Stimulated activated CD4-positive, alpha-beta T cell treated with anti-CD3 and anti-CD28 coated beads, Interleukin-2, amount 100 ng/mL, for 48 hours (primary cell): Measurements from ENCODE around the gene GPR31.
A peak's percentile ranks its signal among the peaks of the same experiment; 100 is the strongest.

Experiments used
- DNase-seq, 2 donors: peaks; one replicate each; pipeline ENCODE4 v3.0.0-alpha.2; 2020

The GPR31 gene

DNA sequence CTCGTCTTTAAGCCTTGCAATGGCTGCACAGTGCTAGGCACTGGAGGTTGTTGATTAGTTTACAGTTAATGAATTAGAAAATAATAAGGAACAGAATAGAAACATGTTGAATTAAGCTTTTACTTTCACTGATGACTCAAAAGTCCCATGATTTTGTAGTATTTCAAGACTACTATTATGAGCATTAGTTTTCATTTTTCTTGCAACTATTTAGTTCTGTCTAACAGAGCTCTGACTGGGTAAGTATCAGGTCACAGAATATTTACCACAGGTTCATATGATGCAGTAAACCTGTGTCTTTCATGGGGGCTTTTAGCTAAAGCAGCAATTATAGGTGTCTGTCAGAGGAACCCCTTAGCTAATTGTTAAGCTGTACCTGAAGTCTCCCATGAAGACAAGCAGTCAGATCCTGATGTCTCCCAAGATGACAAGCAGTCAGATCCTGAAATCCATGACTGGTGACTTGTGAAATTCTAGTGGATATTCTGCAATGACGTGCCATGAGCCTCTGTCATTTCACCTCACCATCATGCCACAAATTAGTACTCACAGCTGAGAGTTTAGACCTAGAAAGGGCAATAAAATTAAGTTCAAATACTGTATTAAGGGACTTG, 8.2 kb upstream of the GPR31 start:
- DNase-seq: no peak

DNA sequence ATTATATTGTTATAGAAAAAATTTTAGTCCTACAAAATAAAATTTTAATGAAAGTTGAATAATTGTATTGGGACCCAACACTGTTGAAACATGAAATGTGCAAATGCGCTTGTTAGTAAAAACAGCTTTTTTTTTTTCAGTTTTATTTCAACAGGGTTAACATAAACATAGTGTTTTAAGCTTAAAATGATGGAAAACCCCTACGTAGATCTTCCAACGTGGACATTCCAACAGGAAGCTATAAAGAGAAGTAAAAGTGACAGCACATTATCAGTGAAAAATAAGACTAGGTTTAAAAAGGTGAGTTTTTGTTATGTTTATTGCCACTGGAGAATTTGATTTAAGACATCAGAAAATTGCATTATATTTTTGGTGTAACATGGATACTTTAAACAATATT, 6.5 kb upstream of the GPR31 start:
- DNase-seq: no peak

DNA sequence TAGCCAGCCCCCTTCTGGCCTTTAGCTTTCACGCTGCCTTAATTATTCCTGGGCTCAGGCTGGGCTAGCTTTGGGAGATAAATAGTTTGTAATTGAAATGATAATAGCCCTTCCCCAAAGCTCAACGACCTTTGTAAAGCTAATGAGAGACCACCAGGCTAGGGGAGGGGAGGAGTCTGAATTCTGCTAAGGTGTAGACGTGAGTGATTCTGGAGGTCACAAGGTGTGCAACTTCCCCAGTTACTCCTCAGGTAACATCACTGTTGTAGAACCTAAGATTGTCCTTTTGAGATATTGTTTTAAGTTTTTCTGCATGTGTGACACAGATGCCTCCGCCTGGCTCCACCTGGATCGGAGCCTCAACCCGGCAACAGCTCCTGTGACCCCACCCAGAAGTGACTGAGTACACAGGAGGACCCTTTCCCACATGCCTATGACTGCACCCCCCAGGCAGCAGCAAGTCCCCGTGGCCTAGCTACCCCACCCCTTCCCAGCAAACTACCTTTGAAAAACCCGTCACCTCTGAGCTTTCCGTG, 5.8 kb upstream of the GPR31 start:
- no peak for DNase-seq

DNA sequence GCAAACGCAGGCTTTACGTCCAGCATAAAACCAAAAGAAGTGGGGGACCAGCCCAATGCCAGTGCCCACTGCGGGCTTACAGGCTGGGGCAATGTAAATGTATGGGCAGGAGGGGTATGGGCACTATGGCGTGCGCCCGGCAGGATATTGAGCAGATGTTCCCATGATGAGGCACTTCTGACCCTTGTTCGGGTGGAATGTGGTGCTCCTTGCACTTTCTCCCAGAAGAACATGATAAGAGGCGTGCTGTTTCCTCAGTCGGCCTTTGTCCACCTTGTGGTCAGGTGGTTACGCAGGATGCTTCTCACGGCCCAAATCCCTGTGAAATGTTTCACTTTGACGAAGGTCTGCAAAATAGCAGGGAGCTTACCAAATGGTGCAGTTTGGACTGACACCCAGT, 4.8 kb upstream of the GPR31 start:
- DNase-seq: no peak

DNA sequence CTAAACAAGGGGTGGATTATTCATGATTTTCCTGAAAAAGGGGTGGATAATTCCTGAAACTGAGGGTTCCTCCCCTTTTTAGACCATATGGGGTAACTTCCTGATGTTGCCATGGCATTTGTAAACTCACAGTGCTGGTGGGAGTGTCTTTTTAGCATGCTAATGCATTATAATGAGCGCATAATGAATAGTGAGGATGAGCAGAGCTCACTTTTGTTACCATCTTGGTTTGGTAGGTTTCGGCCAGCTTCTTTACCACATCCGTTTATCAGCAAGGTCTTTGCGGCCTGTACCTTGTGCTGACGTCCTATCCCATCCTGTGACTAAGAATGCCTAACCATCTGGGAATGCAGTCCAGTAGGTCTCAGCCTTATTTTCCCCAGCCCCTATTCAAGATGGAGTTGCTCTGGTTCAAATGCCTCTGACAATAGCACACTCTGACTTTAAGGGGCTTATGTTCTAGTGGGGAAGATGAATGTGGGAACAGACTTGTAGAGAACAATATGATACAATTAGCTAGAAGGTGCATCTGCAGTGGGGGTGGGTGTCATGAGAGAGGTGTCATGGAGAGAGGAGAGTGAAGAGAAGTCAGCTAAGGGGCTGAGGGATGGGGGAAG, 4.2 kb upstream of the GPR31 start:
- DNase-seq: no peak

DNA sequence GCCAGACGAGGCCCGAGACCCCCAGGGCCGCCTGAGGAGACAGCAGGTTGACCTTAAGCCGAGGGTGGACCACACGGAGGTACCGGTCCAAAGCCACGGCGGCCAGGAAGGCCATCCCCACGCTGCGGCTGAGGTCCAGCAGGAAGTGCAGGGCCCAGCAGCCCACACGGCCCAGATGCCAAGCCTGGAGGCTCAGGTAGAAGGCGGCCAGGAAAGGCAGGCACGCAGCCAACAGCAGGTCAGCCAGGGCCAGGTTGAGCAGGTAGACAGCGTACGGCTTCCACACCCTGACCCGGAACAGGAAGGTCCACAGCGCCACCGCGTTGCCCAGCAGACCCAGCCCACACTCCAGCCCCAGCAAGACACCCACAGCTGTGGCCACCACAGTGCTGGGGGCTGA, 366 bp downstream of the GPR31 start:
- DNase-seq: no peak

DNA sequence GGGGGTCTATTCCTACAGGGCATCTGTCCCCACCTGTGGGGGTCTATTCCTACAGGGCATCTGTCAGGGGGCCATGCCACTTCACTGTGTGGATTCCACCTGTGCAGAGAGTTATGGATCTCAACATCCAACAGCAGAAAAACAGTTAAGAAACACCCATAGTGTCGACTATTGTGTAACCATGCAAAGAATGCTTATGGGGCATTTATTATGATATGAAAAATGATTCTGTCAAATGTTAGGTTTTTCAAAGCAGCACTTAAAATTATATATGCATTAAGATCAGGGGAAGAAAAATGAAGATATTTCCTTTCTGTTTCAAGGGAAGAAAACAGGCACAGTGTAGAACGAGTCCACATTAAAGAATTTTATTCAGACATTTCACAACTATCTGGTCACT, 2.9 kb downstream of the GPR31 start:
- DNase-seq: no peak

DNA sequence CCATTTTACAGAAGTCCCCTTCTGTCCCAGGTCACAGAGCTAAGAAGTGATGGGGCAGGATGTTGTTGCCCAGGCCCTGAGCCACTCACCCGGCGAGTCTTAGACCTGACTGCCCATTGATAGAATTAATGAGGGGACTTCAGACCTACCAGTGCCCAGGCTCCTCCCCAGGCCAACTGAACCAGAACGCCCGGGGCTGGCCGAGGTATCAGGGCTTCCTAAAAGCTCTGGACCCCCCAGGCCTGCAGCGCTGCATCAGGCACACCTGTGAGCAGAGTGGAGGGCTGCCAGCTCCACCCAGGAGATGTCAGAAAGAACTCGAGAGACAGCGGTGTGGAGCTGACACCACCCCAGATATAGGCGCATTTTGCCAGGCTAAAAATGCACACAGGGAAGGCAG, 3.5 kb downstream of the GPR31 start:
- no peak for DNase-seq

DNA sequence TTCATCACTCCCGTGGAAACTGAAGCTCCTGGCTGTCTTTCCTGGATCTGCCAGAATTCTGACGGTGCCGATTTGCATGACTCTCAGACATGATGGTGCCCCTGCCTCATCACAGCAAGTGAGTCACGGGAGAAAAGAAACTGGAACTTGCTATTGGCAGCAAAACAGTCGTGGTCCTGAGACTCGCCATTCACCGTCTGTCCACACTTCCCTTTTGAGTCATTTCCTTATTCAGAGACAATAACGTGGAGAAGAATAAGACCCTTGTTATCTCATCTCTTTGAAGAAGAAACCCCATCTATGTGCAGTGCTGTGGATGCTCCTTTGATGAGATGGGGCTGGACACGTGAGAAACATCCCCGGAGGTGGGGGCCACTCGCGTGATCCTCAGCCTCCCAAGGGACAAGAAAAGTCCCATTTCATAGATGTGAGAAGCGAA, 4.2 kb downstream of the GPR31 start:
- DNase-seq: no peak

DNA sequence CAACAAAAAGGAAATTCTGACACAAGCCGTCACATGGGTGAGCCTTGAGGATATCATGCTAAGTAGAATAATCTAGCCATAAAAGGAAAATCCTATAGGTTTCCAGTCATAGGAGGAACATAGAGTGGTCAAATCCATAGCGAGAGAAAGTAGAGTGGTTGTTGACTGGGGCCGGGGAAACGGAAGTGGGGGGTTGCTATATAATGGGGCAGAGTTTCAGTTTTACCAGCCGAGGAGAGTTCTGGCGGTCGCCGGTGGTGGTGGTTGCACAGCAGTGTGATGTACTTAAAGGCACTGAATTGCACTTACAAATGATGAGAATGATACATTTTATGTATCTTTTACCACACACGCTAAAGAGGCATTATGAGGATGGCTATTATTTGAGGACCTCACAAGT, 4.9 kb downstream of the GPR31 start:
- no peak for DNase-seq

DNA sequence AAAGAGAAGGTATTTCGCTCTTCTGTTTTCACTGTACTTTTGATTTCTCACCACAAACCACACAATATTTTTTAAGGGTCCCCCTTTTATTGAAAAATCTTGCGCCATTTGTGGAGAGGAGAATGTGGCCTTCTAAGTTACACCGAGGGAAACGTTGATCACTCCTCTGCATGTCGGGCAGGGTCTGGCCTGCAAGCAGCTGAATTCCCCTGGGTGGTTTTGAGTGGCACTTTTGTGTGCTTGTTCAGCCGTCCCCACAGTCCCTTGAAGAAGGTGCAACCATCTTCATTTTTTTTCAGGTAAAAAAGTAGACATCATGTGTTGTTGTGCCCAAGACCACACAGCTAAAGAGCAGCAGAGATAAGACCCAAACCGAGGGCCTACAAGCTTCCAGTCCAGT, 6.1 kb downstream of the GPR31 start:
- no peak for DNase-seq

DNA sequence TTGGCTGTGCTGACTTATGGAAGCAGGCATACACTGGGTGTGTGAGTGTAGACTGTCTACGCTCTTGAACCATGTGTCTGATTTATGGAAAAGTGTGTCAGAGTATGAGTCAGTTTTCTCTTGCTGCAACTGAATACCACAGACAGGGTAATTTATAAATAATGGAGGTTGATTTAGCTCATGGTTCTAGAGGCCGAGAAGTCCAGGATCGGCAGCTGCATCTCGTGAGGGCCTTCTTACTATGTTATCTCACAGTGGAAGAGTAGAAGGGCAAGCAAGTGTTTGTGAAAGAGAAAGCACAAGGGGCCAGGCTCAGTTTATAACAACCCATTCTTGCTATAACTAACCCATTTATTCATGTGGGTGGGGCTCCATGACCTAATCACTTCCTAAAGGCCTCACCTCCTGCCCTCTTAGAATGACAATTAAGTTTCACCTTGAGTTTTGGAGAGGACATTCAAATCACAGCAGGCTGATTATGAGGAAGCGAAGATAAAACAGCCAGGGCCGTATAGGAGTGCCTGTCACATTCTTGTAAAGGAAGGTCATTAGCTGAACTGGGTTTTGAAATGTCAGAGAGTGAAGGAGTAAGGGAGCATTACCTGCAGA, 6.7 kb downstream of the GPR31 start:
- DNase-seq: no peak

DNA sequence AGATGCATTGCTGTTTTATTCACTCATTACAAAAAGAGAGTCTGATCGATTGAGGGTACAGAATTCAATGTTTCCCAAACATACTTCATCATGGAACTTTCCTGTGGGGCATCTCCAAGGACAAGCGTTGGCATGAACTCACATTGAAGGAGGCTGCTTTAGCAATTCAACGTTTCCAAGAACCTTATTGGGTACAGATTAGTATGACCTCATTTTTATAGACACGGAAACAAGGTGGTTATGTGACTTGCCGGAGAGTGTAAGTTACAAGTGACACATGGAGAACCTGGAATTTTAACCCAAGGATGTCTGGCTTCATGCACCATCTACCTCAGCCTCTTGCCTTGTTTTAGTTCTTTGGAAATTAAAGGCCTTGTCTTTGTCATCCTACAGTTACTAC, 8.8 kb downstream of the GPR31 start:
- DNase-seq: no peak

DNA sequence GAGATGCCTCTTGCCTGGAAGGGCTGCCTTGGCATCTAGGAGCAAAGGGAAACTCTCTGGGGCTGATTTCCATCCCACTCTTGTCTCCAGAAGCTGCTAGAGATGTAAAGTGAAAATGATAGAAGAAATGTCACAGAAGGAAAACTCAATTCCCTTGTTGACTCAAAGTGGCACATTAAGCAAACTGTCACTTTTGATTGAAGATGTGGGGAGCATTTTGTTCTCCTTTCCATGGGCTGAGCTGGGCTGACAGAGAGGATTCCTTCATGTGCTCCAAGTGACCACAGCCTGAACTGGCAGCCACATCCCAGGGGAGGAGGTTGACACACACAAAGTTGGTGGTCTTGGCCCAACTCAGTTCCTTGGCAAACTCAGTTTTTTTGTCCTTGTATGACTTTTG, 9.8 kb downstream of the GPR31 start:
- DNase-seq: no peak

DNA sequence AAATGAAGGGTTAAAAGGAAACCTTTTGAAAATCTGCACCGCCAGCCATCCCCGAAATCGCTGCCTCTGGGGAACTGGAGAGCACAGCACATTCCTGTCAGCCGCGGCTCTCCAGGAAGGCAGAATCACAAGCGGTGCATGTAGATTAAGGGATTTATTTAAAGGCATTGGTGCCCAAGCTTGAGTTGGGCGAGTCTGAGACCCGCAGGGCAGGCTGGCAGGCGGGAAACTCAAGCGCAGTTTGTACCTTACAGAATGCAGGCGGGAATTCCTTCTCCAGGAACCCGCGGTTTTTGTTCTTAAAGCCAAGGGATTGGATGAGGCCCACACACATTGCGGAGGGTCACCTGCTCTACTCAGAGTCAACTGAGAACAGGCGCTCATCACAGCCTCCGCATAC, 10.8 kb downstream of the GPR31 start:
- DNase-seq: no peak

DNA sequence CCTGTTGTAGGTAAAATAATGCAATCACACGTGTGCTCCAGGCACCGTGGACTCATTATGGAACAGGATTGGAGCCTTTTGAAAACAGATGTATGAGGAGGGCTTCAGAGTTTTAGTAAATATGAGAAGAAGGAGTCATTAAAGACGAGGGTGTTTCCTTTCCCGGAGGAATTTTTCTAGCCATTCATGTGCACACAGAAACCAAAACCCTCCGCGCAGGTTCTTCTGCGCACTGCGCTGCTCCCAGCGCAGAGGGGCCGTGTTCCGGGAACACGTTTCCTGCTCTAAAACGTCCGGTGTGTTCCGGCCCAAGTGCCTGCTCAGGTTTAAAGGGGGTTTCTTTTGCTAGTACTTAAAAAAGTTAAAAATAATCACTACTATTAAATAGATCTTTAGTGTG, 11.6 kb downstream of the GPR31 start:
- DNase-seq: no peak

DNA sequence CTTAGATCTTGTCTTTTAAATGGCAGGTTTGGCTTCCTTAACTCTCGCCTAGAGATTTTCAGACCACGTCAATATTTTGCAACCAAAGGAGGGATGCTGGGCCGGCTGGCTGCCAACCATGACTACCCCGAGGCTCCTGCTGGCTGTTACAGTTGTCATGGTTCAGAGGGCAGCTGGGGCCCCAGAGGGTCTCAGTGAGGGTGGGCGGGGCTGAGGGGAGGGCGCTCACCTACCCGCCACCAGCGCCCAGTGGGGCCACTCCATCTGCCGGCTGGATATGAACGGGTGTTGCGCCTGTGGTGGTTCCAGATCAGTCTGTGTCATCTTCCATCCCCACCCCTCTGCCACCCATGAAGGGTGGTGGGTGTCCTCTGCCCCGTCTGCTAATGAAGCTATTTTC, 12.3 kb downstream of the GPR31 start:
- no peak for DNase-seq

DNA sequence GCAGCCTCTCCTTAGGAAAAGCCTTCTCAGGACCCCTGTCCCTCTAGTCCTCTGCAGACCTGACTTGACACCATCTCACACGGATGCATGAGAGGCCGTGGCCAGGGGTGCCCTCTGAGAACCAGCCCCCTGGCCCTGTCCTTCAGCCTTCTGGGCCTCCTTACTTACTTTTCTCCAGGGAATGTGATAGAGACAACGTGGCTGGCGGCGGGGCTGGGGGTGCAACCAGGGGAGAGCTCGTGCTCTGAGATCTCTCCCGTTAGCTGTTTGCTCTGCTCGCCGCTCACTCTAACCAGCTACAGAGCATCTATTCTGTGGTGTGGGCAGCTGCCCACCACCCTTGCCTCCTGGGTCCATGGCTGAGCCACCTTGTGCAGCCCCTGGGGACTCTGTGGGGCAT, 14.7 kb downstream of the GPR31 start:
- DNase-seq: no peak

DNA sequence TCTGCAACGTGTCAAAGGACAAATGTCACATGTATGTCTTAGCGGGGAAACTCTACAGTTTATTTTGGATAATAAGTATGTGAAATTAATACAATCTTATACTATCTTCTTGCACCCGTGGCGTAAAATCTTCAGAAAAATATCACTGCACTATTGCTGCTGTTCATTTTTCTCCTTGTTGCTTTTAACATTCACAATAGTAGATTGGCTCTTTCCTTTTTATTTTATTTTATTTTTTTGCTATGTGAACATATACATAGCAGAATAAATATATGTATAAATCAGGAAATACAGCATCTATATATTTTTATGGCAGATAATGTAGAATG, 15.4 kb downstream of the GPR31 start:
- DNase-seq: no peak

DNA sequence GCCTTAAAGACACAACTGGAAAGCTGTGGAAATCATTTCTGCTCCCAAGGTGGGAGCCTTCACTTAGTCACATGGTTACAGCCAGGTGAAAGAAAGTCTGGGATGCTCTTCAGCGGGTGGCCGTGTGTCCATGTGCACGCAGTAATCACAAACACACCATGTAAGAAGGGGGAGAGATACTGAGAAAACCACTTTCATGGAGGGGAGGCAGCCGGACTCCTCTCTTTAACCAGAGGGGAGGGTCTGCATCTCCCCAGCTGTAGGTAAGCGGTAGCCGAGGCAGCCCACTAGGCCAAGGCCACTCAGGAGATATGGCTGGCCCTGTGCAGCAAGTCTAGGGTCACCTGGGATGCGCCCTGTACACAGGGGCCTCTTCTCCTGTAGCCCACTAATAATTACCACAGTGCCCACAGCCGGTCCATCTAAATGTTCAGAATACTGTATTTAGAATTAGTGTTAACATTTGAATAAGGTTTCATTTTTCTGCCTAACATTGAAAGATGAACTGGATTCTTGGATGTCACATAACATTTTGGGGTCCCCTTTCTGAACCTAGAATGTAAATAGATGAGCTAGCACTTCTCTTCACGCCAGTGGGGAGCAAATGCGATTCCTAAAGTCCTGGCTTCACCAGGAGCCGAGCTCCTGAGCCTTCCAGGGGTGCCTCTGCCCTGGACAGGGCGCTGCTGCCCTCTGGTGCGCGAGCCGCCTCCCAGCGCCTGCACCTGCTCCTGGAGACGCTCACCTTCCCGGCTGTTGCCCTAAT, 15.9 kb downstream of the GPR31 start:
- DNase-seq: peak; percentile 37 to 48

DNA sequence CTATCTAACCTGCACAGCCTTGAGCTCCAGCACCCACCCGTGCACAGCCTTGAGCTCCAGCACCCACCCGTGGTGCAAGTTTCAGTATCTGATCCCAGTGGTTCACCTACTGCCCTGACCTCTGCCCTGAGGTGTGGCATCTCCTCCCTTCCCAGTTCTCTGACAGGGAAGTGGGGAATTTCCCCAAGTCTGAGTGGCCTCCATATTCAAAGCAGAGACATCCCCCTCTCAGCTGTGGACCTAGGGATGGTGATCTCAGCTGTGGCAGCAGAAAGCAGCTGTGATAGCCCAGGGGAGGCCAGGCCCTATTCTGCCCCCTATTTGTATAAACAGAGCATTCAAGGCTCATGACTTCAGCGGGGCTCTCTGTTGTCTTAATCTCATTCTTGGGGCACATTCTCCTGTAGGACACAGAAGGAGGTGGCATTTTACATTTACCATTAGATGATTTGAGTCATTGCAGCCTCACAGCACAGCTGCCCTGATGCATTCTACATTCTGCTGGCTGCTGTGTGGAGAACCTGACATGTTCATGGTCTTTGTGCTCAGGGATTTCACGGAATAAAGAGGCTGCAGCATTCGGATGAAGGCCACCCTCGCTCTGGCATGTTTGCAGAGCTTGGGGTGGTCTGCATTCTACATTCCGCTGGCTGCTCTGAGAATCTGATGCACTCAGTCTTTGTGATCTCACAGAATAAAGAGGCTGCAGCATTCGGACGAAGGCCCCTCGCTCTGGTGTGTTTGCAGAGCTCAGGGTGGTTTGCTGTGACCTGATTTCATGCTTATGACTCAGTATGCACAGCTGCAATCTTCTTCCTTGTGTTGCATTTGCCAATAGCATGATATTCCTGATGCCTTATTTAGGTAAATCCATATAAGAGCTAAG, 16.9 kb downstream of the GPR31 start:
- no peak for DNase-seq

DNA sequence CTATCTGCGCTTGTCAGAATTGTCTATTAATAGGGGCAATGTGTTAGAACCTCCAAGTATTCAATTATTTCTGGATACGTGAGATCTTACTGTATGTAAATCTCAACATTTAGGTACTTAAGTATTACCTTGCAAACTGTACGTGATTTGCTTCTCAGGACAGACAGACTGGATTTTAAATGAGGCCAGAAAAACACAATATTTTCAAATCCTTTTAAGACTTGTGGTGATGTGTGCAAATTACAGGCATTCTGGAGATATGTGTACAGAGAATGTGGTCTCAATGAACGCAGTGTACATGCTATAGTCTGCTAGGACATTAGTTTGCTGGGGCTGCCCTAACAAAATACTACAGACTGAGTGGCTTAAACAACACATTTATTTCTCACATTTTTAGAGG, 18.0 kb downstream of the GPR31 start:
- DNase-seq: no peak

DNA sequence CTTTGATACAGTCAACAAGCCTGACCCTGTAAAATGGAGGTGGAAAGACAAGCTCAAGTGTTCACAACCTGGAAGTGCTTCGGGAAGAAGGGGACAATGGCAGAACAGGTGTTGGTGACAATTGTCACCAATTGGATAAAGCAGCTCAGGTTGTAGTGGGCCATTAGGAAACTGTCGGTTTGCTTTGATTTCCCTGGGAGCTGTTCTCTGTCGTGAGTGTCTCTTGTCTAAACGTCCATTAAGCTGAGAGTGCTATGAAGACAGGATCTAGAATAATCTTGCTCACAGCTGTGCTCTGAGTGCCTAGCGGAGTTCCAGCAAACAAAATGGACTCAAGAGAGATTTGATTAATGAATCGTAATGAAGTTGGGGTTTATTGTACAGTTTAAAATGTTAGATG, 19.9 kb downstream of the GPR31 start:
- no peak for DNase-seq
